Esophagus muscularis mucosa (tissue), 4 donors: ENCODE results near the gene ADGRV1. TPM values are rescaled to one million over a fixed set of nuclear protein-coding genes. Genes with fewer than 3 reads are reported as not detected.
"Not testable (repeated sequence)": the region's sequence is repeated elsewhere in the genome, so short reads cannot be mapped to it uniquely, and the experiment has no call there.

Experiments
- DNase-seq: peaks from one replicate; pipeline ENCODE4 v3.0.0-alpha.2; 2017; ENCODE audit errors: extremely low spot score
- H3K27ac ChIP-seq, 4 donors: fragments of 200-600 bp; sonication (generic); replicated peaks in 1 of 4; 1 replicate in 3 of 4; 2 replicates in 1 of 4; pipeline ENCODE4 v1.5.1; 2016 to 2019; ENCODE audit warnings: mild to moderate bottlenecking in 1 of 4
- H3K27me3 ChIP-seq, 4 donors: fragments of 200-600 bp; sonication (generic); one replicate each; pipeline versions ENCODE4 v1.5.1 to v1.6.0; 2016 to 2019
- H3K36me3 ChIP-seq, 4 donors: fragments of 200-600 bp; sonication (generic); one replicate each; pipeline ENCODE4 v1.5.1; 2016 to 2019
- H3K4me1 ChIP-seq, 4 donors: fragments of 200-600 bp; sonication (generic); one replicate each; pipeline ENCODE4 v1.5.1; 2016 to 2019
- H3K4me3 ChIP-seq, 4 donors: fragments of 200-600 bp; sonication (generic); 1 replicate in 2 of 4; 2 replicates in 2 of 4; pipeline ENCODE4 v1.5.1; 2016 to 2019; ENCODE audit warnings: mild to moderate bottlenecking in 4 of 4, moderate library complexity in 1 of 4
- H3K9me3 ChIP-seq, 4 donors: fragments of 200-600 bp; sonication (generic); 1 replicate in 3 of 4; 2 replicates in 1 of 4; pipeline ENCODE4 v1.5.1; 2016 to 2019
- EP300 ChIP-seq: sonication (generic); formaldehyde crosslinking; IDR thresholded peaks from one replicate; pipeline ENCODE4 v1.6.1; 2017; ENCODE audit warnings: antibody characterized with exemption
- POLR2A ChIP-seq: fragments of 450-650 bp; IDR thresholded peaks from one replicate; pipeline ENCODE4 v1.6.1; 2017; ENCODE audit warnings: antibody characterized with exemption, moderate library complexity, mild to moderate bottlenecking, low read depth
- POLR2AphosphoS5 ChIP-seq, 2 donors: sonication (generic); formaldehyde crosslinking; IDR thresholded peaks; one replicate each; pipeline ENCODE4 v1.6.1; 2017; ENCODE audit warnings: antibody characterized with exemption in 2 of 2
- WGBS: methylation state at CpG from one replicate; pipeline ENCODE4 v1.1.5; 2018; 5-methylcytosine and 5-hydroxymethylcytosine counted together
- intact Hi-C: fragments of 100-400 bp; cut with DNase I; formaldehyde crosslinking; loops from one replicate; pipeline ENCODE4 v1.15.1; 2023
- total RNA-seq, 4 donors: library from RNA; depleted of rRNA; stranded (reverse); fragments of >200 nt; gene quantifications; one replicate each; pipeline versions ENCODE4 v1.1.0 to v1.2.1, GENCODE V29; 2016
- TF ChIP-seq, protein P1 (sequence below), 3 experiments: fragments of 200-600 bp in 2 of 3; fragments of 450-650 bp in 1 of 3; sonication (generic) in 2 of 3; IDR thresholded peaks; one replicate each; pipeline ENCODE4 v1.5.1; 2017 to 2019; ENCODE audit warnings: antibody characterized with exemption in 3 of 3, mild to moderate bottlenecking in 2 of 3, moderate library complexity in 1 of 3

The ADGRV1 gene
- total RNA-seq, 4 donors from 2014 or later: 0.42 to 1.4 (median 0.54) TPM

DNA sequence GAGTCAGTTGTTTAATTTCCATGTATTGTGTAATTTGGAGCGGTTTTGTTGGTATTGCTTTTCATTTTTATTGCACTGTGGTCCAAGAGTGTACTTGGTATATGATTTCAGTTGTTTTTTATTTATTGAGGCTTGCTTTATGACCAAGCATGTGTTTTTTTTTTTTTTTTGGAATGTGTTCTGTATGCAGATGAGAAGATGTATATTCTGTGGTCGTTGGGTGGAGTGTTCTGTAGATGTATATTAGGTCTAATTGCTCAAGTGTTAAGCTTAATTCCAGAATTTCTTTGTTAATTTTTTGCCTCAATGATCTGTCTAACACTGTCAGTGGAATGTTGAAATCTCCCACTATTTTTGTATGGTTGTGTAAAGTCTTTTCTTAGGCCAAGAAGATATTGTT, 23.4 kb downstream of the ADGRV1 start:
- H3K27ac ChIP-seq: no peak overlapping the region
- 83% methylated on average over 2 of the region's 2 CpGs for WGBS
- TF ChIP-seq, protein P1, sequence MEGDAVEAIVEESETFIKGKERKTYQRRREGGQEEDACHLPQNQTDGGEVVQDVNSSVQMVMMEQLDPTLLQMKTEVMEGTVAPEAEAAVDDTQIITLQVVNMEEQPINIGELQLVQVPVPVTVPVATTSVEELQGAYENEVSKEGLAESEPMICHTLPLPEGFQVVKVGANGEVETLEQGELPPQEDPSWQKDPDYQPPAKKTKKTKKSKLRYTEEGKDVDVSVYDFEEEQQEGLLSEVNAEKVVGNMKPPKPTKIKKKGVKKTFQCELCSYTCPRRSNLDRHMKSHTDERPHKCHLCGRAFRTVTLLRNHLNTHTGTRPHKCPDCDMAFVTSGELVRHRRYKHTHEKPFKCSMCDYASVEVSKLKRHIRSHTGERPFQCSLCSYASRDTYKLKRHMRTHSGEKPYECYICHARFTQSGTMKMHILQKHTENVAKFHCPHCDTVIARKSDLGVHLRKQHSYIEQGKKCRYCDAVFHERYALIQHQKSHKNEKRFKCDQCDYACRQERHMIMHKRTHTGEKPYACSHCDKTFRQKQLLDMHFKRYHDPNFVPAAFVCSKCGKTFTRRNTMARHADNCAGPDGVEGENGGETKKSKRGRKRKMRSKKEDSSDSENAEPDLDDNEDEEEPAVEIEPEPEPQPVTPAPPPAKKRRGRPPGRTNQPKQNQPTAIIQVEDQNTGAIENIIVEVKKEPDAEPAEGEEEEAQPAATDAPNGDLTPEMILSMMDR (IDR thresholded peaks at IDR 0.05): no peak
- TF ChIP-seq EP300 (no peak), POLR2A (no peak), POLR2AphosphoS5 (IDR thresholded peaks at IDR 0.05) (no peak)
- no peaks in the 10 kb centered on the region for H3K27me3 ChIP-seq
- H3K36me3 ChIP-seq: no peaks in the 10 kb centered on the region
- no peaks in the 10 kb centered on the region for H3K4me1 ChIP-seq
- peaks cover 0 to 17% (median 0%) of the 10 kb centered on the region in 4 donors for H3K9me3 ChIP-seq
- intact Hi-C loops: no loop called here
- no peak overlapping the region for H3K4me3 ChIP-seq
- no peak for DNase-seq

GRCh38 chr5:90585337-90585986, 26.9 kb downstream of the ADGRV1 start:
- H3K27me3 ChIP-seq: no peaks in the 10 kb centered on the region
- no peak overlapping the region for H3K27ac ChIP-seq
- intact Hi-C loops: no loop called here
- 76% methylated on average over 7 of the region's 7 CpGs for WGBS
- no peaks in the 10 kb centered on the region for H3K36me3 ChIP-seq
- no peak for DNase-seq
- H3K4me3 ChIP-seq: no peak overlapping the region
- TF ChIP-seq, protein P1 (IDR thresholded peaks at IDR 0.05): no peak
- TF ChIP-seq EP300: no peak
- no peak for TF ChIP-seq POLR2A
- no peak for TF ChIP-seq POLR2AphosphoS5 (IDR thresholded peaks at IDR 0.05)
- peaks cover 0 to 7% (median 0%) of the 10 kb centered on the region in 4 donors for H3K9me3 ChIP-seq
- H3K4me1 ChIP-seq: no peaks in the 10 kb centered on the region

DNA sequence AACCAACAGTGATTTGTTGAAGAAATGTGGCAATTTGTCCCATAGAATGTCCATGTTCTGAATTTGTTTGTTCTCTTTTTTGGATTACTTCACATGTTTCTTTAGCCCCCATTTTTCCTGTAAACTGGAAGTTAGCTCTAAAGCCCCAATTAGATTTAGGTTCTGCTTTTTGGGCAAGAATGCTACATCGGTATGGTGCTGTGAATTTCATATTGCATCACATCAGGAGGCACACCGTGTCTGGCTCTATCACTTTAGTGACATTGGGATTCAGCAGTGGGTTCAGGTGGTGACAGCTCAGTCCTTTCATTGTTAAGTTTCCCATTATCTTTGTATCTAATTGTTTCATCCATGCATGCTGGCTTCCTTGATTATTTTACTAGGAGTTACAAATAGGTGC, 27.9 kb downstream of the ADGRV1 start:
- H3K4me1 ChIP-seq: no peaks in the 10 kb centered on the region
- no peak overlapping the region for H3K27ac ChIP-seq
- TF ChIP-seq, protein P1 (IDR thresholded peaks at IDR 0.05): no peak
- TF ChIP-seq POLR2AphosphoS5 (IDR thresholded peaks at IDR 0.05) (no peak), POLR2A (no peak), EP300 (no peak)
- H3K9me3 ChIP-seq: no peaks in the 10 kb centered on the region
- no peaks in the 10 kb centered on the region for H3K27me3 ChIP-seq
- intact Hi-C loops: no loop called here
- no peak for DNase-seq
- H3K4me3 ChIP-seq: no peak overlapping the region
- WGBS: 78% methylated on average over 2 of the region's 2 CpGs
- no peaks in the 10 kb centered on the region for H3K36me3 ChIP-seq

- Histone ChIP-seq H3K27me3 (no peaks in the 10 kb centered on the region), H3K36me3 (no peaks in the 10 kb centered on the region), H3K27ac (no peak overlapping the region), H3K4me1 (no peaks in the 10 kb centered on the region), H3K9me3 (no peaks in the 10 kb centered on the region), H3K4me3 (no peak overlapping the region)
- no peak for DNase-seq
- no peak for TF ChIP-seq EP300
- TF ChIP-seq POLR2AphosphoS5 (IDR thresholded peaks at IDR 0.05): no peak
- no peak for TF ChIP-seq POLR2A
- TF ChIP-seq, protein P1 (IDR thresholded peaks at IDR 0.05): no peak
- intact Hi-C loops: no loop called here
- WGBS: 86% methylated on average over 3 of the region's 3 CpGs
Observed at GRCh38 chr5:90590170-90590569, 31.6 kb downstream of the ADGRV1 start.

DNA sequence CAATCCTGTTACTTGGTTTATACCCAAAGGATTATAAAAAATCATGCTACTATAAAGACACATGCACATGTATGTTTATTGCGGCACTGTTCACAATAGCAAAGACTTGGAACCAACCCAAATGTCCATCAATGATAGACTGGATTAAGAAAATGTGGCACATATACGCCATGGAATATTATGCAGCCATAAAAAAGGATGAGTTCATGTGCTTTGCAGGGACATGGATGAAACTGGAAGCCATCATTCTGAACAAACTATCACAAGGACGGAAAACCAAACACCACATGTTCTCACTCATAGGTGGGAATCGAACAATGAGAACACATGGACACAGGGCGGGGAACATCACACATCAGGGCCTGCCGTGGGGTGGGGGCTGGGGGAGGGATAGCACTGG, 34.5 kb downstream of the ADGRV1 start:
- H3K4me3 ChIP-seq, H3K4me1 ChIP-seq, H3K36me3 ChIP-seq, intact Hi-C loops, H3K27me3 ChIP-seq, DNase-seq, H3K27ac ChIP-seq, H3K9me3 ChIP-seq: not testable (repeated sequence)
- WGBS: 89% methylated on average over 6 of the region's 6 CpGs

DNA sequence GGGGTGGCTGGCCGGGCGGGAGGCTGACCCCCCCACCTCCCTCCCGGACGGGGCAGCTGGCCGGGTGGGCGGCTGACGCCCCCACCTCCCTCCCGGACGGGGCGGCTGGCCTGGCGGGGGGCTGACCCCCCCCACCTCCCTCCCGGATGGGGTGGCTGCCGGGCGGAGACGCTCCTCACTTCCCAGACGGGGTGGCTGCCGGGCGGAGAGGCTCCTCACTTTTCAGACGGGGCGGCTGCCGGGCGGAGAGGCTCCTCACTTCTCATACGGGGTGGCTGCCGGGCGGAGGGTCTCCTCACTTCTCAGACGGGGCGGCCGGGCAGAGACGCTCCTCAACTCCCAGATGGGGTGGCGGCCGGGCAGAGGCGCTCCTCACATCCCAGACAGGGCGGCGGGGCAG, 37.2 kb downstream of the ADGRV1 start:
- WGBS: no CpG with 5 or more reads among the region's 34 CpGs

More for the DNA sequence above, 37.2 kb downstream of the ADGRV1 start:
- H3K36me3 ChIP-seq, intact Hi-C loops, H3K27me3 ChIP-seq, DNase-seq, H3K4me1 ChIP-seq, H3K4me3 ChIP-seq, H3K9me3 ChIP-seq, H3K27ac ChIP-seq: not testable (repeated sequence)
